ENCODE results near the gene NUP214. TPM values are rescaled to one million over a fixed set of nuclear protein-coding genes. Genes with fewer than 3 reads are reported as not detected.
"Not testable (repeated sequence)": the region's sequence is repeated elsewhere in the genome, so short reads cannot be mapped to it uniquely, and the experiment has no call there.

Gene NUP214
- total RNA-seq, 6 experiments from 2014 or later: 34.2 to 43.7 (median 39.3) TPM

DNA sequence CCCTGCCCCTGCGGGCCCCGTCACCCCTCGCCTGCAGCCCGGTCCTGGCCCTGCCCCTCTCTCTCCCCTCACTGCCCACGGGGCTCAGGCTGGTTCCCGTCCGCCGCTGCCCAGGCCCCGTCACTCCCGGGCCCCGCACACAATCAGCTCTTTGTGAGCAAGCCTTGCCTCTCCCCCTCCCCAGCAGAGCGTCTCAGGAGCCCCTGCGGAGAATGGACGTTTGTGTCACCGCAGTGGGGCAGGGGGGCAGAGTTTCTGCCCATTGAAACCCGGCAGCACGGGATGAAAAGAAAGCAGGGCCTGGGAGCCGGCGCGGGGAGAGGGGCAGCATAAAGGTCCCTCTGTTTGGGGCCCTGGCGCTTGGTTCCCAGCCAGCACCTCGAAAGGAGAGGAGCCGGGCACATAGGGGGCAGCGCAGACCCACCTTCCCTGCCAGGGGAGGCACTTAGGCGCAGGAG, 13.5 kb upstream of the NUP214 start:
- DNase-seq: no peak
- Mint-ChIP-seq H3K27ac (no peak overlapping the region), H3K4me3 (no peak overlapping the region), H3K9me3 (no peaks in the 10 kb centered on the region), H3K27me3 (ENCODE audit: insufficient read depth) (peaks cover 23% of the 10 kb centered on the region), H3K36me3 (ENCODE audit: low read depth) (no peaks in the 10 kb centered on the region), H3K4me1 (ENCODE audit: low read depth) (peaks cover 11% of the 10 kb centered on the region; the same call in 1 of the 2 replicates)
- TF ChIP-seq, protein P1, sequence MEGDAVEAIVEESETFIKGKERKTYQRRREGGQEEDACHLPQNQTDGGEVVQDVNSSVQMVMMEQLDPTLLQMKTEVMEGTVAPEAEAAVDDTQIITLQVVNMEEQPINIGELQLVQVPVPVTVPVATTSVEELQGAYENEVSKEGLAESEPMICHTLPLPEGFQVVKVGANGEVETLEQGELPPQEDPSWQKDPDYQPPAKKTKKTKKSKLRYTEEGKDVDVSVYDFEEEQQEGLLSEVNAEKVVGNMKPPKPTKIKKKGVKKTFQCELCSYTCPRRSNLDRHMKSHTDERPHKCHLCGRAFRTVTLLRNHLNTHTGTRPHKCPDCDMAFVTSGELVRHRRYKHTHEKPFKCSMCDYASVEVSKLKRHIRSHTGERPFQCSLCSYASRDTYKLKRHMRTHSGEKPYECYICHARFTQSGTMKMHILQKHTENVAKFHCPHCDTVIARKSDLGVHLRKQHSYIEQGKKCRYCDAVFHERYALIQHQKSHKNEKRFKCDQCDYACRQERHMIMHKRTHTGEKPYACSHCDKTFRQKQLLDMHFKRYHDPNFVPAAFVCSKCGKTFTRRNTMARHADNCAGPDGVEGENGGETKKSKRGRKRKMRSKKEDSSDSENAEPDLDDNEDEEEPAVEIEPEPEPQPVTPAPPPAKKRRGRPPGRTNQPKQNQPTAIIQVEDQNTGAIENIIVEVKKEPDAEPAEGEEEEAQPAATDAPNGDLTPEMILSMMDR (IDR thresholded peaks at IDR 0.05): no peak

DNA sequence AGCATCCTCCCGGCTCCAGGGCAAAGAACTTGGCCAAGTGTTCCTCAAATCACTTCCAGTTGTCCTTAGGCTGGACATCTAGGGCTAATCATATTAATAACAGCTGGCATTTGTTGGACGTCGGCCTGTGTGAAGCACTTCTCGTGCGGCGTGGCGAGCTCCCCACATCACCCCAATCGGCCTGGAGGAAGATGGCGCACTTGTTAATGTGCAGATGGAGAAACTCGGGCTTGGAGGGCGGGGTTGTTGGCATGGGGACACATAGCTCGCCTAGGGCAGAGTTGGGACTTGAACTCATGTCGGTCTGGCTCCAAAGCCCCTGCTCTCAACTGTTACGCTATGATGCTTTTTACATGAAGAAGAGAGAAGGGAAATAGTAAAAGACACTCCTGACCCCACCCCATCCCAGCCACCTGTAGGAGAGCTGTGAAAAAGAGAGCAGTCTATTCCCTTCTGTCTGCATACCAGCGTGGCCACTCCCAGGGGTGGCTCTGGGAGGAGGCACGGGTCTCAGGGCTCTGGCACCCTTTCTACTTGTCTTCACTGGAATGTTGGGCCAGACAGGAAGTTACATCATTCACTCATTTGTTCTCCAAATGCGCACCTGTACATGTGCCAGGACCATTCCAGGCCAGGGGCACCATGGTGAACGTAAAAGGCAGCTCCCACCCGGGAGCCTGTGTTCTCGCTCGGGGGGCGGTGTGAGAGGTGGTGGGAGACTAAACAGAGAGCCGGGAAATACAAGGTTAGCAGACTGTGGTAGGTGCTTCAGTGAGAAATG, 12.8 kb upstream of the NUP214 start:
- TF ChIP-seq, protein P1 (IDR thresholded peaks at IDR 0.05): no peak
- Mint-ChIP-seq H3K4me1 (ENCODE audit: low read depth) (peaks cover 11% of the 10 kb centered on the region; the same call in 1 of the 2 replicates), H3K27ac (no peak overlapping the region), H3K4me3 (no peak overlapping the region), H3K36me3 (ENCODE audit: low read depth) (no peaks in the 10 kb centered on the region), H3K9me3 (no peaks in the 10 kb centered on the region), H3K27me3 (ENCODE audit: insufficient read depth) (peaks cover 23% of the 10 kb centered on the region)
- DNase-seq: no peak

DNA sequence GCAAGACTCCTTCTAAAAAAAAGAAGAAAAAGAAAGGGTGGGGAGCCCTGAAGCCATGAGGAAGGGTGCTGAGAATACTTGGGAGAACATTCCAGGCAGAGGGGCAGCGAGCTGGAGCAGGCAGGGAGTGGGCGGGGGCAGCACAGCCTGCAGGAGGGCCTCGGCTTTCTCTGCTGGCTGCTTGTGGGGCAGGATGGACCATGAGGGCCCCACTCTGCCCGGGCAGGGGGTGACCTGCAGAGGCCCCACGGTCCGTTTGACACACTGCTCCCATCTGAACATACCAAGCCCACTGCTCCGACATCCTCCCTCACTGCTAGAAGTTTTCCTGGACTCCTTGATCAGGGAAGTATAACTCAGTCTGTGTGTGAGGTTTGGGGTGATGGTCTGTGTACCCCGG, 11.7 kb upstream of the NUP214 start:
- Mint-ChIP-seq H3K36me3 (ENCODE audit: low read depth) (no peaks in the 10 kb centered on the region), H3K27me3 (ENCODE audit: insufficient read depth) (peaks cover 26% of the 10 kb centered on the region), H3K4me1 (ENCODE audit: low read depth) (peaks cover 11% of the 10 kb centered on the region; the same call in 1 of the 2 replicates), H3K4me3 (no peak overlapping the region), H3K27ac (no peak overlapping the region), H3K9me3 (no peaks in the 10 kb centered on the region)
- no peak for DNase-seq
- TF ChIP-seq, protein P1 (IDR thresholded peaks at IDR 0.05): no peak

DNA sequence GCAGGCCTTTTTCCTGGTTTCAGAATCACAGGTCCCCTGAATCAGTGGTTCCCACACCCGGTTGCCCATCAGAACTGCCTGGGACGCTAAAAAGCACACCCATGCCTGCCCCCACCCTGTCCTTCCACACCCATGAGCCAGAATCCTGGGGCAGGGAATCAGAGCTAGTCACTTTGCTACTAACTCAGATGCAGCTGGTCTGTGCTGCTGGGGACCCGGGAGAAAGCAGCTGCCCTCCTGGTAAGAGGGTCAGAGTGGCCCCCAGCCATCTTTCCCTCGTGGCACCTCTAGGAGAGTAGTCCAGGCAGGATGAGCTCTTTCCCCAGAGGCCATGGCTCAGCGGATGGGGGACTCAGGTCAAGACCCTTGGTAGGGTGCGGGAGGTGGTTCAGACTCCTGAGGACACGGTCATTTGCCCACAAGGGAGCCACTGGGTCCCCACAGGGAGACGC, 11.3 kb upstream of the NUP214 start:
- DNase-seq: no peak
- Mint-ChIP-seq H3K4me1 (ENCODE audit: low read depth) (peaks cover 11% of the 10 kb centered on the region; the same call in 1 of the 2 replicates), H3K36me3 (ENCODE audit: low read depth) (no peaks in the 10 kb centered on the region), H3K27me3 (ENCODE audit: insufficient read depth) (peaks cover 31% of the 10 kb centered on the region), H3K4me3 (no peak overlapping the region), H3K27ac (no peak overlapping the region), H3K9me3 (no peaks in the 10 kb centered on the region)
- TF ChIP-seq, protein P1 (IDR thresholded peaks at IDR 0.05): no peak

DNA sequence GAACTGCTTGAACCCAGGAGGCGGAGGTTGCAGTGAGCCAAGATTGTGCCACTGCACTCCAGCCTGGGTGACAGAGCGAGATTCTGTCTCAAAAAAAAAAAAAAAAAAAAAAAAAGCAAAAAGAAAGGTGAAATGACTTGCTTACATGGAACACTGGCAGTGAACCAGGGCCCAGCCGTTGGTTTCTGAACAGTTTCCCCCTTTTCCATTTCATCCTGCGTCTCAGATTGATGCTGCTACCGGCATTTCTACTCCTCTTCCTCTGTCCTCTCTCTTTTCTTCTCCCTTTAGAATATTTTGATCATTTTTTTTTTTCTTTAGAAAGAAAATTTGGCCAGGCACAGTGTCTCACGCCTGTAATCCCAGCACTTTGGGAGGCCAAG, 10.0 kb upstream of the NUP214 start:
- Mint-ChIP-seq H3K4me1 (ENCODE audit: low read depth) (peaks cover 11% of the 10 kb centered on the region; the same call in 1 of the 2 replicates), H3K27me3 (ENCODE audit: insufficient read depth) (peaks cover 39% of the 10 kb centered on the region)
- H3K27ac Mint-ChIP-seq; H3K4me3 Mint-ChIP-seq; DNase-seq; H3K36me3 Mint-ChIP-seq (ENCODE audit: low read depth); H3K9me3 Mint-ChIP-seq: not testable (repeated sequence)

Measured in HFFc6 (cell line).